CD4-positive, alpha-beta T cell treated with Interleukin-1 beta for 1 hour (primary cell): ENCODE measurements around the gene ZNF488.

ENCODE experiments used
- DNase-seq, 2 donors: peaks; one replicate each; pipeline ENCODE4 v3.0.0-alpha.2; 2020 to 2022

Gene ZNF488

DNA sequence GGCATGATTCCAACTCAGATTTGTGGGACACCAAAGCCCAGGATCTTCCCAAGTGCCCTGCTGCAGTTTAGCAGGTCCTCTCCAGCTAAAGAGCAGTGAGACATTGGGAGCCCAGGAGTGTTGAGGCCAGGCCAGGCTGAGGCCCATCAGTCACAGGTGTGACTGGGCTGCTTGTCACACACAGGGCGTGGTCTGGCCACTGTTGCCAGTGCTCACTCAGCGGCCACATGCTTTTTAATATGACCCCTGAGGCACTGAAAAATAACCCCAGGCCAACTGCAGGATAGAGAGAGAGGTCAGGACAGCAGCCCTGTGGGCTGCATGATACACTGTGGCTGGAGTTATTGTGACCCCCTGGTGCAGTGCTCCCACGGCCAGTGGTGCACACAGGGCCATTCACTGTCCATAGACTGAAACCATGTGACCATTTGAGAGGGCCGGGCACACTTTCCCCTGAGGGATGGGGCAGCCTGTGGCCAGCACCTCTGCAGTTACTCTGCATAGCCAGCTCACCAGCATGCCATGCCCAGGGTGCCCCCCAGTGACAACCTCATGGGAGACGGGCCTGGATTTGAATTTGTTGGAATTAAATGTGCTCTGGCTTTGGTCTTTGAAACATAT, 57.7 kb downstream of the ZNF488 start:
- DNase-seq: no peak

DNA sequence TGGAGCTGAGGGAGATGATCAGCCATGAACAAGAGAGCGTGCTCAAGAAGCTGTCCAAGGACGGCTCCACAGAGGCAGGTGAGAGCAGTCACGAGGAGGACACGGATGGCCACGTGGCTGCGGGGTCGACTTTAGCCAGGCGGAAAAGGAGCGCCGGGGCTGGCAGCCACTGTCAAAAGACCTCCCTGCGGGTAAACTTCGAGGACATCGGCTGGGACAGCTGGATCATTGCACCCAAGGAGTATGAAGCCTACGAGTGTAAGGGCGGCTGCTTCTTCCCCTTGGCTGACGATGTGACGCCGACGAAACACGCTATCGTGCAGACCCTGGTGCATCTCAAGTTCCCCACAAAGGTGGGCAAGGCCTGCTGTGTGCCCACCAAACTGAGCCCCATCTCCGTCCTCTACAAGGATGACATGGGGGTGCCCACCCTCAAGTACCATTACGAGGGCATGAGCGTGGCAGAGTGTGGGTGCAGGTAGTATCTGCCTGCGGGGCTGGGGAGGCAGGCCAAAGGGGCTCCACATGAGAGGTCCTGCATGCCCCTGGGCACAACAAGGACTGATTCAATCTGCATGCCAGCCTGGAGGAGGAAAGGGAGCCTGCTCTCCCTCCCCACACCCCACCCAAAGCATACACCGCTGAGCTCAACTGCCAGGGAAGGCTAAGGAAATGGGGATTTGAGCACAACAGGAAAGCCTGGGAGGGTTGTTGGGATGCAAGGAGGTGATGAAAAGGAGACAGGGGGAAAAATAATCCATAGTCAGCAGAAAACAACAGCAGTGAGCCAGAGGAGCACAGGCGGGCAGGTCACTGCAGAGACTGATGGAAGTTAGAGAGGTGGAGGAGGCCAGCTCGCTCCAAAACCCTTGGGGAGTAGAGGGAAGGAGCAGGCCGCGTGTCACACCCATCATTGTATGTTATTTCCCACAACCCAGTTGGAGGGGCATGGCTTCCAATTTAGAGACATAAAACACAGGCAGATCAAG, 58.5 kb downstream of the ZNF488 start:
- no peak for DNase-seq

DNA sequence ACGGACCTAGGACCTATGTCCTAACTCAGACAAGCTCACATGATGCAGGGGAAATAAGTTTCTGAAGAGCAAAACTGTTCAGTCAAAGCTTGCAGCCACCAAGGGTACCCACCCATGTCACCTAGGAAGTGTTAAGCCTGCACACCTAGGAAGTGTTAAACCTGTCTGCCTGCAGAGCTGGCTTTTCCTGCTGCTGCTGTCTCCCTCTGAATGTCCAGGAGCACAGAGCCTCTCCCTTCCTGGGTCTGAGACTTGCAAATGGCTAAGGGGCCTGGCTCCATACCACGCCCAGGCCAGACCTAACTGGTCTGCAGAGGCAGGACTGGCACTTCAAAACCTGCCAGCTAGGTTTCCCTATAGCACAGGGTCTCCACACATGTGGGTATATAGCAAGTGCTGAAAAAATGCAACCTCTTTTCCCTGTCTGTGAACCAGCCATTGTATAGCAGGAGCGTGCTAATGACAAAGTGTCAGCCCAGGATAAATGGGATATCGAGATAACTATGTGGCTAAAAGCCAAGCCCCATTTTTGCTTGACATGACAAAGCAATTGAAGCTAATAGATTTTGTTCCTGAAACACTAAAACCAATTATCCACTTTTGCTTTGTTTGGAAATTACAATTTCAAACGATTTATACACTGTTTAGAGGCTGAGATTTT, 60.3 kb downstream of the ZNF488 start:
- DNase-seq: no peak

DNA sequence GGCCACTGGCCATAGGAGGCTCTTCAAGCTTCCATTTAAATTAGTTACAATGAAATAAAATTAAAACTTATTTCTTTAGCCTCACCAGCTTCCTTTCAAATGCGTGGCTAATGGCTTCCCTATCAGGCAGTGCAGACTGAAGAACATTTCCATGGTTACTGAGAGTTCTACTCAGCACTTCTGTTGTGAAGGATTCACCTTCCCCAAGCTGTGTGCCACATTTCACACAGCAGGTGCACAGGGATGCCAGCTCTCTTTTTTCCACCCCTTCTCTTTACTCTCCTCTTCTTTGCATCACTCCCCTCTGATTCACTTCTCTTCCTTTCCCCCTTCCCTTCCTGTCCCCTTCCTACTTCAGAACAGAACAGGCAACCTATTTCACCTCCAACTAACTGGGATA, 61.0 kb downstream of the ZNF488 start:
- DNase-seq: no peak

DNA sequence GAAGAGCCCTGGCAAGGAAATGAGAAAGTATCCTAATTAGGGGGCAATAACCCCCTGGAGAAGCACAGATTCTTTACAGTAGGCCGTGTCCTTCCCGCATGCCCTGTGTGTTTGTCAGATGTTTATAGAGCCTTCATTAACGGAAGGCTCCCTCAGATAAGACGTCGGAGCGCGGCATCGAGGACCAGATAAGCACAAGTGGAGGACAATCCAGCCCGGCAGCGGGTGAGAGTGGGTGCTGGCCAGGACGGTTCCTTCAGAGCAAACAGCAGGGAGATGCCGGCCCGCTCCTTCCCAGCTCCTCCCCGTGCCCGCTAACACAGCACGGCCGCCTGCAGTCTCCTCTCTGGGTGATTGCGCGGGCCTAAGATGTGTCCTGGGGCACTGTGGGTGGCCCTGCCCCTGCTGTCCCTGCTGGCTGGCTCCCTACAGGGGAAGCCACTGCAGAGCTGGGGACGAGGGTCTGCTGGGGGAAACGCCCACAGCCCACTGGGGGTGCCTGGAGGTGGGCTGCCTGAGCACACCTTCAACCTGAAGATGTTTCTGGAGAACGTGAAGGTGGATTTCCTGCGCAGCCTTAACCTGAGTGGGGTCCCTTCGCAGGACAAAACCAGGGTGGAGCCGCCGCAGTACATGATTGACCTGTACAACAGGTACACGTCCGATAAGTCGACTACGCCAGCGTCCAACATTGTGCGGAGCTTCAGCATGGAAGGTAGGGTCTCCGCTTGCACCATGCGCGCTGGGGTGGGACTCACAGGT, 61.6 kb downstream of the ZNF488 start, which contains the start of gene GDF2:
TSS of gene GDF2 (plus strand) at position 155 of the 762 bp plus-strand sequence. CDS start at position 370, 215 bp downstream.
- no peak for DNase-seq

DNA sequence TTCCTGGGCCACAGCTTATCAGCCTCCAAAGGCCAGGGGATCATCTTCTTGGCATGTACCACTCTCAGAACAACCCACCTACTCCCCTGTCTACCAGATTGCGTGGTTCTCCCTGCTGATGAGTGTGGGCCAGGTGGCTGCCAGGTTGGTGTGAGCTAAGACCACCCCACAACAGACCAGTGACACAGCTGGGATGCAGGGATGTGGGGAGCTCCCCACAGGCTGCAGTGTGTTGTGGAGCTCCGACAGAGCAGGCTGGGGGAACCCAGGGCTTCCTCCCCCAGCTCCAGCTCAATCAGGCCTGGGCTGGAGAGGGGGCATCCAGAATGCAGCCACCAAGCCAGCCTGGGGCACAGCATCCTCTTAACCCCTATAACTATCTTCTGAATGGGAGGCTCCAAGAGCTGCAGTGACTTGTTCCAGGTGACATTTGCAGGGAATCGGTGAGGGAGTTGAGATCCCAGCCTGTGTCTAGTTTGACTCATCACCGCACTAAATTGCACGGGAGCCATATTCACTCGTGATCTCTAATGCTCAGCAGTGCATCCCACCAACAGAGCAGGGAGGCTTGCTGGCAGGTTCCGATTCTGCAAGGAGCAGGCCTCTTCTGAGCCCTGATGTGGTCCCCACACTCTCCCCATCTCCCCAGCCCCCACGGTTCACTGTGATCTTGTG, 62.4 kb downstream of the ZNF488 start:
- no peak for DNase-seq

DNA sequence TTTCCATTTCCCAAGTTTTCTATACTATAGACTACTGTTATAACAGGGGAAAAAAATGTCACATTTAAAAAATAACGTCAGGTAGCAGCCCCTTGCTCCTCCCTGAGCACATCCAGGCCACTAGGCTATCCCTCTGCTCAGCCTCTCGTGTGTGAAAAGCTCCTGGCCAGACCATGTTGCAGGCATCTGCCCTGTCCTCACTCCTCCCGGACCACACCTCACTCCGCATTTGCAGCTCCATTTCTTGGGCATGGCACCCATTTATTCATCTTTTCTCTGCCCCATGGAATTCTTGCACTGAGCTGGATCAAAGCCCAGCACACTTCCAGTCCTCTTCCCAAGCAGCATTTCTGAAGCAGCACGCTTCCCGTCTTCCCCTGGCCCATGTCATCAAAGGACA, 63.3 kb downstream of the ZNF488 start:
- DNase-seq: no peak

DNA sequence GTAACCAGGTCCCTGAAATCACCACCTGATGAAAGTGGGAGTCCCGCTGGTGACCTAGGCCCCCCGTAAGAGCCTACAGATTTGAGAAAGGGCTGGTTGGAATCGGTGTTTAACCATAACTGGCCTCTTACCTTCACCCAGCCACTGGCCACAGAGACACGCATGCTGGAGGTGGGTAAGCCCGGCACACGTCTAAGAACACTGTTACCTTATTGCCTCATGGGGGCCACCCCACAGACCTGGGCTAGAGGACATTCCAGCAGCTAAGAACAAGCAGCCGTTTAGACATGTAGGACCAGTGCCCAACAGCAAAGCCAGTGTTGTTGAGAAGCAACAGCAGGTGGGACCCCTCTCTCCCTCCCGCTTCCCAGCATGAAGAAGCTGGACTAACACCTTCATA, 64.3 kb downstream of the ZNF488 start:
- DNase-seq: no peak

DNA sequence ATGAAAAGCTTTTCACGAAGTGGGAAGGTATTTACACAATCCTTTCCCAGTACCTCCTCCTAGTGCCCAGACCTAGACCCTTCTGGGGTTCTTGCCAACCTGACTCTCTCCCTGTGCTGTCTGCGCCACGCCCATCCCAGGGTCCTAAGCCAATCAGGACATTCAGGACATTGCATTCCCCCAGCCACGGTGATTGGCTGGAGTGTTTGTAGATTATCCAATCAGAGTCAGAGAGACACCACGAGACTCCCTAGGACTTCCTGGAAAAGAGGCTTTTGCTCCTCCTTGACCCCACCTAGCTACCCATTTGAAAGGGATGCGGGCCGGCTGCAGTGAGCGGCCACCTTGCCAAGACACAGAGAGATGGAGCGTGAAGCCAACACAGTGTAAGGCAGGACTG, 65.4 kb downstream of the ZNF488 start:
- DNase-seq: no peak

DNA sequence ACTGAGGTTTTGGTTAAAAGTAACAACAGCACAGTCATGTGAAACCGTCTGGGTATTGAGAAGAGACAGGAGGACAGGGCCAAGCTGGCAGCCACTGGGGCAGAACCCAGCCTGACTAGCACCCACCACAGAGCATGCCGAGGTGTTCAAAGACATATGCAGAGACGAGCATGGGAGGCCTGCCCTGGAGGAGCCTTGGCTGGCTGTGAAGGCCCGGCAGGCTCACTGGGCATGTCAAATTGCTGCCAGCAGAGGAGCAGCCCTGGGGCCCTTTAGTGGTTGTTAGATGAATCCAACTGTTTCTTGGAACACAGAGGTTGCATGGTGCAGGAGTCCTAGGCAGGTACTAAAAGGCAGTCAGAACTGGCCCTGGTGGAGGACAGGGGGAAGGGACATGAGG, 66.8 kb downstream of the ZNF488 start:
- no peak for DNase-seq

DNA sequence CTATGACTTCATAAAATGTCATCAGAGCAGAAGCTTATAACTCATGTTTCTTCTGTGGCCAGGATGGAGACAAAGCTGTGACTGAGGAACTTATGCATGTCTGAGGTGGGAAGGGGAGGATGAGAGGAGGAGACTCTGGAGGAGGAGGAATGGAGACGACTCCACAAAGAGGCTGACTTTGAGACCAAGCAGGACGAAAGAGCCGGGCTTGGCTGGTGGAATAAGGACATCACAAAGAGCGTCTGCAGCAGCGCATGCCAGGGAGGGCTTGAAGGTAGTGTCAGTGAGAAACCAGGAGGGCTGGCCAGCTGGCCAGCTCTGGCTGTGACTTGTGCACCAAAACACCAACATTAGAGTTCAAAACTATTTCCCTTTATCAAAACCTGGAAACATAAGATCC, 68.0 kb downstream of the ZNF488 start:
- DNase-seq: no peak
